Measurements from ENCODE around the gene NFAM1.
A peak's percentile ranks its signal among the peaks of the same experiment; 100 is the strongest.

- TF ChIP-seq CTCF (IDR thresholded peaks at IDR 0.05) (0 out of 2 replicates have a peak, but pooled peaks have one; percentile 5), ZFX (IDR thresholded peaks at IDR 0.05; ENCODE audit: borderline replicate concordance) (no peak)
Observed at GRCh38 chr22:42396621-42397331, 35.4 kb downstream of the NFAM1 start.

Data from 22Rv1 (cell line).